ENCODE data around the gene CCDC112.

DNA sequence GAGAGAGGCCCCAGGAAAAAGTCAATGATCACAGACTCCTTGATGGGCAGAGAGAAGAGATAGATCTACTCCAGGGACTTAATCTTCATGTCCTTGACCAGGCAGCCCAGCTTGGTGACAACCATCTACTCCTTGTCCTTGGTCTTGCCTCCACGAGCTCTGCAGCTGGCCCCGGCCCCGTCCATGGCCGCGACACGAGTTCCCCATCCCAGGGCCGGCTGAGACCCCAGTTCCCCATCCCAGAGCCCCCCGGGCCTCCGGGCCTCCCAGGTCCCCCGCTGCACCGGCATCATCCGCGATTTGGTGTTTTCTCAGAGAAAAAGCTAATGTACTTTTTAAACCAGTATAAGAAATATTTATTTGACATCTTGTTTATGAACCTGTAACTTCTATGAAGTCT, 31.2 kb downstream of the CCDC112 start:
- TF ChIP-seq POLR2A (IDR thresholded peaks at IDR 0.05; ENCODE audit: extremely low read depth, insufficient read length): no peak
- no peak for TF ChIP-seq CTCF (IDR thresholded peaks at IDR 0.05; ENCODE audit: low read depth, low read length)

Data from NB4 (cell line).